GM18517 (cell line): ENCODE results near the gene ADAM30.
"Not testable (repeated sequence)": the region's sequence is repeated elsewhere in the genome, so short reads cannot be mapped to it uniquely, and the experiment has no call there.

ENCODE experiments used
- ATAC-seq: cut with Tn5 transposase; IDR thresholded peaks from one replicate; pipeline ENCODE4 v1.9.1; 2021; ENCODE audit warnings: mild to moderate bottlenecking, moderate library complexity; ENCODE audit not compliant: unreplicated experiment

The ADAM30 gene

GRCh38 chr1:119879510-119880434 is 16.5 kb downstream of the ADAM30 start:
- no peak for ATAC-seq

- ATAC-seq, result no peak
Observed at GRCh38 chr1:119878171-119878570, 18.1 kb downstream of the ADAM30 start.

GRCh38 chr1:119874186-119874585 is 22.1 kb downstream of the ADAM30 start:
- no peak for ATAC-seq

GRCh38 chr1:119873135-119874015 is 22.9 kb downstream of the ADAM30 start:
- ATAC-seq, result no peak

GRCh38 chr1:119871881-119872280 is 24.4 kb downstream of the ADAM30 start:
- ATAC-seq, result no peak

- no peak for ATAC-seq
Observed at GRCh38 chr1:119870917-119871596, 25.3 kb downstream of the ADAM30 start.

- ATAC-seq, result no peak
Observed at GRCh38 chr1:119869995-119870394, 26.3 kb downstream of the ADAM30 start.

- no peak for ATAC-seq
Observed at GRCh38 chr1:119868176-119868575, 28.1 kb downstream of the ADAM30 start.

GRCh38 chr1:119866451-119866850 is 29.9 kb downstream of the ADAM30 start:
- ATAC-seq, result no peak

- no peak for ATAC-seq
Observed at GRCh38 chr1:119865627-119866026, 30.7 kb downstream of the ADAM30 start.

GRCh38 chr1:119862276-119862675 is 34.0 kb downstream of the ADAM30 start:
- no peak for ATAC-seq

GRCh38 chr1:119861547-119861946 is 34.8 kb downstream of the ADAM30 start:
- ATAC-seq, result no peak

GRCh38 chr1:119859647-119860046 is 36.7 kb downstream of the ADAM30 start:
- no peak for ATAC-seq

GRCh38 chr1:119858556-119859214 is 37.6 kb downstream of the ADAM30 start:
- not testable (repeated sequence) for ATAC-seq

GRCh38 chr1:119858126-119858525 is 38.2 kb downstream of the ADAM30 start:
- no peak for ATAC-seq

- ATAC-seq, result no peak
Observed at GRCh38 chr1:119853155-119853554, 43.2 kb downstream of the ADAM30 start.

GRCh38 chr1:119844206-119844605 is 52.1 kb downstream of the ADAM30 start:
- ATAC-seq, result not testable (repeated sequence)
